Neuronal stem cell (in vitro differentiated cells): ENCODE results near the gene FDXR.
A peak's percentile ranks its signal among the peaks of the same experiment; 100 is the strongest.

ENCODE experiments used
- DNase-seq: peaks from one replicate; pipeline ENCODE4 v3.0.0-alpha.2; 2013; ENCODE audit warnings: low spot score
- H2AFZ ChIP-seq: one replicate; pipeline ENCODE4 v1.6.1; 2013; ENCODE audit warnings: mild to moderate bottlenecking, low read length, inconsistent platforms
- H2AK5ac ChIP-seq: 2 replicates; pipeline ENCODE4 v1.6.1; 2013; ENCODE audit warnings: low read depth, mild to moderate bottlenecking, inconsistent platforms, low read length, moderate library complexity, mixed read lengths
- H2BK120ac ChIP-seq: 2 replicates; pipeline ENCODE4 v1.6.1; 2013; ENCODE audit warnings: low read depth, mild to moderate bottlenecking, inconsistent platforms, low read length, moderate library complexity, mixed read lengths
- H2BK12ac ChIP-seq: one replicate; pipeline ENCODE4 v1.6.1; 2013; ENCODE audit warnings: low read length, inconsistent platforms
- H2BK15ac ChIP-seq: 2 replicates; pipeline ENCODE4 v1.6.1; 2013; ENCODE audit warnings: mild to moderate bottlenecking, low read length, inconsistent platforms, mixed read lengths
- H2BK5ac ChIP-seq: one replicate; pipeline ENCODE4 v1.6.1; 2013; ENCODE audit warnings: inconsistent platforms, mild to moderate bottlenecking, low read length, moderate library complexity
- H3K14ac ChIP-seq: one replicate; pipeline ENCODE4 v1.6.1; 2013; ENCODE audit warnings: low read length, inconsistent platforms
- H3K18ac ChIP-seq: 2 replicates; pipeline ENCODE4 v1.6.1; 2013; ENCODE audit warnings: low read length, inconsistent platforms
- H3K23ac ChIP-seq: 2 replicates; pipeline ENCODE4 v1.6.1; 2013; ENCODE audit warnings: low read depth, mild to moderate bottlenecking, mixed read lengths, low read length, inconsistent platforms; ENCODE audit not compliant: poor library complexity
- H3K27ac ChIP-seq: replicated peaks from 3 replicates; pipeline ENCODE4 v1.5.1; 2013; ENCODE audit warnings: low read length, inconsistent platforms
- H3K27me3 ChIP-seq, 3 experiments: 2 replicates each; pipeline ENCODE4 v1.6.1; 2013; ENCODE audit warnings: low read length in 3 of 3, mild to moderate bottlenecking in 2 of 3, inconsistent platforms in 1 of 3, low read depth in 1 of 3, mixed read lengths in 1 of 3, moderate library complexity in 1 of 3; ENCODE audit not compliant: control insufficient read depth in 3 of 3, insufficient read depth in 3 of 3
- H3K36me3 ChIP-seq, 2 donors: replicated peaks in 1 of 2; 2 replicates each; pipeline ENCODE4 v1.6.1; 2013; ENCODE audit warnings: low read length in 2 of 2; ENCODE audit not compliant: control insufficient read depth in 2 of 2, insufficient read depth in 2 of 2
- H3K4ac ChIP-seq: 2 replicates; pipeline ENCODE4 v1.6.1; 2013; ENCODE audit warnings: inconsistent platforms, mild to moderate bottlenecking, low read length, moderate library complexity
- H3K4me1 ChIP-seq, 2 donors: 1 replicate in 1 of 2; 2 replicates in 1 of 2; pipeline ENCODE4 v1.6.1; 2013; ENCODE audit warnings: low read length in 2 of 2, low read depth in 1 of 2; ENCODE audit not compliant: control insufficient read depth in 2 of 2, insufficient read depth in 1 of 2
- H3K4me2 ChIP-seq: one replicate; pipeline ENCODE4 v1.6.1; 2013; ENCODE audit warnings: mild to moderate bottlenecking, low read length, inconsistent platforms; ENCODE audit not compliant: insufficient read depth, poor library complexity, severe bottlenecking
- H3K4me3 ChIP-seq, 2 donors: 2 replicates each; pipeline ENCODE4 v1.5.1; 2013; ENCODE audit warnings: low read length in 2 of 2, mild to moderate bottlenecking in 2 of 2, inconsistent platforms in 1 of 2, moderate library complexity in 1 of 2
- H3K79me1 ChIP-seq: one replicate; pipeline ENCODE4 v1.6.1; 2013; ENCODE audit warnings: low read depth, mild to moderate bottlenecking, inconsistent platforms, low read length, moderate library complexity
- H3K9ac ChIP-seq: one replicate; pipeline ENCODE4 v1.6.1; 2013; ENCODE audit warnings: mild to moderate bottlenecking, low read depth, low read length, inconsistent platforms; ENCODE audit not compliant: poor library complexity
- H3K9me3 ChIP-seq, 2 donors: replicated peaks in 1 of 2; 2 replicates each; pipeline versions ENCODE3 to v1.6.1; 2013; ENCODE audit warnings: low read length in 2 of 2, mild to moderate bottlenecking in 2 of 2, inconsistent platforms in 1 of 2, low read depth in 1 of 2, mixed read lengths in 1 of 2, moderate library complexity in 1 of 2; ENCODE audit not compliant: control insufficient read depth in 2 of 2, insufficient read depth in 1 of 2
- H4K8ac ChIP-seq: one replicate; pipeline ENCODE4 v1.6.1; 2013; ENCODE audit warnings: low read depth, mild to moderate bottlenecking, inconsistent platforms, low read length, moderate library complexity
- H4K91ac ChIP-seq: one replicate; pipeline ENCODE4 v1.6.1; 2013; ENCODE audit warnings: low read length, low read depth, mild to moderate bottlenecking, inconsistent platforms; ENCODE audit not compliant: poor library complexity
- WGBS, 2 donors: extraction: QIAGEN DNeasy Blood & Tissue Kit; methylation state at CpG; one replicate each; pipeline ENCODE4 v1.1.7; 2013; ENCODE audit warnings: missing lambda C conversion rate in 2 of 2, mixed read lengths in 1 of 2; ENCODE audit not compliant: insufficient read length in 2 of 2, insufficient replicate concordance in 1 of 2; ENCODE audit errors: extremely low coverage in 2 of 2; 5-methylcytosine and 5-hydroxymethylcytosine counted together

FDXR gene

DNA sequence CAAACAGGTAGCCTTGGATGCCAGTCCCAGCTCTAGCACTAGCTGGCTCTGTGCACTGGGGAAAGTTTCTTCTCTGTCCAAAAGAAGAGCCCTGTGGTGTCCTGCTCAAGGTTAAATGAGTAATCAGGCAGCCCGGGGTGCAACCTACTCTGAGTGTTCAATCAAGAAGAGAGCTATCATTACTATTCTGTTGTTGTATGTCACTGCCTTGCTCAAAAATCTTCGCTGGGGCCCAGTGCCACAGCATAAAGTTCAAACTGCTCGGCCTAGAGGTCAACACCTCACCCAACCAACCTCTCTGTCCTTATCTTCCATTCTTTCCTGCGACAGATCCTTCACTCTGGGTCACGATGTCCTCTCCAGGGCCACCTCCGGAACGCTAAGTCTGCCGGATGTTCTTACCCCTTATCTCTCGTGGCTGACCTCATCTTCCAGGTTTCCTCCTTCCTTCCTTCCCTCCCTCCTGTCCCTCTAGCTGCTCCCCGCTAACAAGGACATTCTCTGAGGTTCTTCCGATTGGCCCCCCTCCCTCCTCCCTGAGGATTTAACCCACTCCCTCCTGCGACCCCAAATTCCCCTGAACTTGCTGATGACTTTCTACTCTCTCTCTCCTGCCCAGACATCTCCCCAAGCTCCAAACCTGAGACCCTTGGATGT lies 4.4 kb downstream of the FDXR start:
- H2BK15ac ChIP-seq: no peak overlapping the region
- H3K23ac ChIP-seq: no peak overlapping the region
- H3K9me3 ChIP-seq: no peaks in the 10 kb centered on the region
- H2BK5ac ChIP-seq: peak overlapping the region; percentile 31
- no peak overlapping the region for H2AFZ ChIP-seq
- no peak overlapping the region for H3K9ac ChIP-seq
- H3K14ac ChIP-seq: no peak overlapping the region
- H2AK5ac ChIP-seq: no peak overlapping the region
- no peak overlapping the region for H2BK120ac ChIP-seq
- no peak overlapping the region for H3K4me2 ChIP-seq
- H2BK12ac ChIP-seq: no peak overlapping the region
- no peaks in the 10 kb centered on the region for H3K27me3 ChIP-seq
- H3K18ac ChIP-seq: no peak overlapping the region
- no peak overlapping the region for H4K8ac ChIP-seq
- DNase-seq: no peak
- H3K36me3 ChIP-seq: peaks cover 9 to 58% of the 10 kb centered on the region in 2 donors
- H3K4me1 ChIP-seq: peaks cover 11 to 12% of the 10 kb centered on the region in 2 donors
- no peak overlapping the region for H3K27ac ChIP-seq
- no peak overlapping the region for H3K4ac ChIP-seq
- no peak overlapping the region for H4K91ac ChIP-seq
- WGBS, 2 donors: no CpG with 5 or more reads among the region's 12 CpGs
- no peak overlapping the region for H3K4me3 ChIP-seq
- peaks cover 7% of the 10 kb centered on the region for H3K79me1 ChIP-seq

DNA sequence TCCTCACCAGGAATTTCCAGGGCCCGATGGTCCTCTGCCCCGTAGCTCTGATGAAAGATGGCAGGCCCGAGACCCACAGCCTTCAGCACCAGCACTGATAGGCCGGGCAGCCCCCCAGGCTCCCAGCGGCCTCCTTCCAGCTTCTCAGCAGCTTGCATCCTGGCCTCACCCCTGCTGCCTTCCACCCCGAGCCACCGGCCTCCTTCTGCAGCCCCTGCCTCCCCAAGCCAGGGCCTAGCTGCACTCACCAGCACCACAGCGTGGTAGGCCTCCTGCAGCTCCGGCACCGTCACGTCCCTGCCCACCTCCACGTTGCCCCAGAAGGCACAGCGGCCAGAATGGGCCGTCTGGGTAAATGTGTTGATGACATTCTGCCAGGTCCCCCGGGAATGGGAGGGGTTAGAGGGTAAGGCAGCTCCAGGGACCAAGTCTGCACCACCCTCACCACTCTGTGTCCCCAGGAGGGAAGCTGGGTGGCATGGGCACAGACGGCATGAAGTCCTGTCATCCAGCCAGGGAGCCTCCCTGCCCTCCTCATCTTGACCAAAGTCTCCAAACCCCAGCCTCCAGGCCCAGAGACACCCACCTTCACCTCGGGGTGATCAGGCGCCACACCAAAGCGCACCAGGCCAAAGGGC lies 6.5 kb downstream of the FDXR start:
- no peak overlapping the region for H4K91ac ChIP-seq
- no peak overlapping the region for H3K14ac ChIP-seq
- peaks cover 5 to 8% (median 6%) of the 10 kb centered on the region in 3 experiments for H3K27me3 ChIP-seq
- H2BK120ac ChIP-seq: no peak overlapping the region
- H2AFZ ChIP-seq: no peak overlapping the region
- H3K4me3 ChIP-seq: no peak overlapping the region
- no peaks in the 10 kb centered on the region for H3K9me3 ChIP-seq
- peak overlapping the region; percentile 41 for H2BK12ac ChIP-seq
- H2BK15ac ChIP-seq: no peak overlapping the region
- H3K4me2 ChIP-seq: no peak overlapping the region
- H3K36me3 ChIP-seq: peaks cover 9 to 63% of the 10 kb centered on the region in 2 donors
- H3K27ac ChIP-seq: no peak overlapping the region
- H4K8ac ChIP-seq: no peak overlapping the region
- peak overlapping the region; percentile 0 for H3K23ac ChIP-seq
- DNase-seq: no peak
- no peak overlapping the region for H3K9ac ChIP-seq
- peak overlapping the region; percentile 48 for H3K18ac ChIP-seq
- peak overlapping the region; percentile 37 for H3K4ac ChIP-seq
- peaks cover 6% of the 10 kb centered on the region in 2 donors for H3K4me1 ChIP-seq
- H3K79me1 ChIP-seq: peaks cover 3% of the 10 kb centered on the region
- WGBS, 2 donors: no CpG with 5 or more reads among the region's 19 CpGs
- no peak overlapping the region for H2AK5ac ChIP-seq
- no peak overlapping the region for H2BK5ac ChIP-seq

DNA sequence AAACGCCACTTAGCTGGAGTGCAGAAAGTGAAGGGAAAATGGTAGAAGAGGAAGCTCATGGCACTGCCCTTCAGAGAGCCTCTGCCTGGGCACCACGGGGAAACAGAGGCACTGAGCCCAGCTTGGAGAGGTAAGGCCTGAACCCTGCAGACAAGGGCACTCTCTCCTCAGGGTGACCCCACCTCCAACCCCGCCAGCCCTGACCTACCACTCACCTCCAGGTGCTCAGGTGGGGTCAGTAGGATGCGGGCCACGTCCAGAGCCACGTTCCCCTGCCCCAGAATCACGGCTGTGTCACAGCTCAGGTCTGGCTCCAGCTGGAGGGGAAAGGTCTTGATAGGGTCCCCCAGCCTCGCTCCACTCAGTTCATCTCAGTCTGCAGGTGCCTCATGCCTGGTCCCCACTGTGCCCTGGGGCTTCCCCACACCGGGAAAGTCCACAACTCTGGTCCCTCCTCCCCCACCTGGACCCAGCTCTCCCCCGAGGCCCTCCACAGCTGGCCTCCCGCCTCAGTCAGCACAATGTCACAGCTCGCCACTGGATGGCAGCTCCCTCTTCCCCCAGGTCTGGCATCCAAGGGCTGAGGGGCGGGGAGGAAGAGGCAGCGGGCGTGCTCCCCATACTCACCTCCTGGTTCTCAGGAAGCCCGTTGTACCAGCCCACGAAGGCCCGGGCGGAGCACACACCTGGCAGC lies 7.1 kb downstream of the FDXR start:
- Histone ChIP-seq H4K8ac (no peak overlapping the region), H3K18ac (no peak overlapping the region), H3K27ac (no peak overlapping the region), H2BK120ac (no peak overlapping the region), H2BK5ac (no peak overlapping the region), H2BK12ac (no peak overlapping the region), H3K79me1 (peaks cover 3% of the 10 kb centered on the region), H2AFZ (no peak overlapping the region), H3K4me1 (peaks cover 5% of the 10 kb centered on the region in 2 donors), H3K4me3 (no peak overlapping the region), H3K14ac (no peak overlapping the region), H3K9ac (no peak overlapping the region), H2BK15ac (no peak overlapping the region), H3K9me3 (no peaks in the 10 kb centered on the region), H3K36me3 (peaks cover 9 to 58% of the 10 kb centered on the region in 2 donors), H4K91ac (no peak overlapping the region), H3K4me2 (no peak overlapping the region), H3K27me3 (peaks cover 11 to 15% (median 12%) of the 10 kb centered on the region in 3 experiments), H2AK5ac (peak overlapping the region; percentile 14), H3K4ac (no peak overlapping the region), H3K23ac (peak overlapping the region; percentile 6)
- DNase-seq: no peak
- WGBS, 2 donors: no CpG with 5 or more reads among the region's 19 CpGs

DNA sequence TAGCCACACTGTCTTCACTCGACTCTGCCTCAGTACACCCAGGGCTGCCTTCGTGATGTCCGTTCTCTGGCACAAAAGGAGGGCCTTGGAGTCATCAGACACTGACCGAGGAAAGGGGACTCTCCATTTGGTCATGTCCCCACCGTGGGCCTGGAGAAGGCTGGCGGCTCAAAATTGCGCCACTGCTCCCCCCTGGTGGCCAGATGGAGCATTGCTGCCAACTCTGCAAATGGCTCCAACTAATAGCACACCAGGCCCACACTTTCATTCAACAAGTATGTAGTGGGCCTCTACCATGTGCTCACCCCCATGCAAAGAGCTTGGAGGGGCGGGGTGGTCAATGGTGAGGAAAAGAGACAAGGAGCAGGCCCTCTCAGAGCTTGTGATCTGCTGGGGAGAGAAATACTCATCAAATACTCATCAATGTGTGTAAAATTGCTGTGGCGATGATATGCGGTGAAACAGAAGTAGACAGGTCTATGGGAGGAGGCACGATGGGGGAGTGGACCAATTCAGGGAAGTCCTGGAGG lies 7.9 kb downstream of the FDXR start:
- no peak overlapping the region for H3K4me3 ChIP-seq
- H3K79me1 ChIP-seq: peaks cover 3% of the 10 kb centered on the region
- H3K18ac ChIP-seq: no peak overlapping the region
- H3K4me1 ChIP-seq: peaks cover 3 to 5% of the 10 kb centered on the region in 2 donors
- peak; percentile 72 for DNase-seq
- whole genome bisulfite sequencing, 2 donors: no CpG with 5 or more reads among the region's 11 CpGs
- no peak overlapping the region for H3K4me2 ChIP-seq
- H3K27ac ChIP-seq: no peak overlapping the region
- H2BK15ac ChIP-seq: no peak overlapping the region
- no peaks in the 10 kb centered on the region for H3K9me3 ChIP-seq
- H2BK120ac ChIP-seq: peak overlapping the region; percentile 72
- H2BK5ac ChIP-seq: no peak overlapping the region
- H3K4ac ChIP-seq: no peak overlapping the region
- H2AFZ ChIP-seq: peak overlapping the region; percentile 52
- H3K14ac ChIP-seq: no peak overlapping the region
- no peak overlapping the region for H2BK12ac ChIP-seq
- H4K91ac ChIP-seq: no peak overlapping the region
- no peak overlapping the region for H3K23ac ChIP-seq
- no peak overlapping the region for H4K8ac ChIP-seq
- H3K36me3 ChIP-seq: peaks cover 8 to 51% of the 10 kb centered on the region in 2 donors
- H3K9ac ChIP-seq: no peak overlapping the region
- peak overlapping the region; percentile 81 for H2AK5ac ChIP-seq
- peaks cover 19 to 22% (median 20%) of the 10 kb centered on the region in 3 experiments for H3K27me3 ChIP-seq
